Gastroesophageal sphincter (tissue), 4 donors: Measurements from ENCODE around the gene KLHL40. TPM values are rescaled to one million over a fixed set of nuclear protein-coding genes. Genes with fewer than 3 reads are reported as not detected.

ENCODE experiments used
- ATAC-seq: fragments of 150-250 bp; one replicate; pipeline ENCODE4 v1.9.1; 2016; ENCODE audit warnings: mild to moderate bottlenecking, moderate library complexity
- H3K27ac ChIP-seq, 4 donors: fragments of 200-600 bp; sonication (generic) in 3 of 4; 1 replicate in 3 of 4; 2 replicates in 1 of 4; pipeline ENCODE4 v1.5.1; 2016 to 2019
- H3K27me3 ChIP-seq: fragments of 200-600 bp; sonication (generic); one replicate; pipeline ENCODE4 v1.5.1; 2019
- H3K36me3 ChIP-seq, 2 donors: fragments of 200-600 bp; sonication (generic); one replicate each; pipeline ENCODE4 v1.5.1; 2019; ENCODE audit warnings: control low read depth in 1 of 2
- H3K4me1 ChIP-seq, 3 donors: fragments of 200-600 bp; sonication (generic); 1 replicate in 2 of 3; 2 replicates in 1 of 3; pipeline ENCODE4 v1.5.1; 2016 to 2019; ENCODE audit warnings: control low read depth in 2 of 3
- H3K4me3 ChIP-seq, 2 donors: fragments of 200-600 bp; sonication (generic); one replicate each; pipeline ENCODE4 v1.5.1; 2019; ENCODE audit warnings: mild to moderate bottlenecking in 1 of 2, moderate library complexity in 1 of 2
- H3K9me3 ChIP-seq, 3 donors: fragments of 200-600 bp; sonication (generic); one replicate each; pipeline ENCODE4 v1.5.1; 2017 to 2019; ENCODE audit warnings: control low read depth in 2 of 3
- EP300 ChIP-seq: sonication (generic); formaldehyde crosslinking; IDR thresholded peaks from one replicate; pipeline ENCODE4 v1.6.1; 2017; ENCODE audit warnings: antibody characterized with exemption, mild to moderate bottlenecking
- POLR2A ChIP-seq, 2 donors: fragments of 450-650 bp; IDR thresholded peaks; one replicate each; pipeline ENCODE4 v1.6.1; 2017; ENCODE audit warnings: antibody characterized with exemption in 2 of 2, mild to moderate bottlenecking in 2 of 2, moderate library complexity in 1 of 2
- POLR2AphosphoS5 ChIP-seq: sonication (generic); formaldehyde crosslinking; IDR thresholded peaks from one replicate; pipeline ENCODE4 v1.6.1; 2017; ENCODE audit warnings: antibody characterized with exemption
- WGBS, 2 donors: methylation state at CpG; one replicate each; pipeline ENCODE4 v1.1.5; 2018; ENCODE audit warnings: low coverage in 1 of 2; 5-methylcytosine and 5-hydroxymethylcytosine counted together
- total RNA-seq, 4 donors: library from RNA; depleted of rRNA; stranded (reverse); fragments of >200 nt; gene quantifications; one replicate each; pipeline ENCODE4 v1.1.0, GENCODE V29; 2016
- TF ChIP-seq, protein P1 (sequence below), 4 experiments: fragments of 200-600 bp in 2 of 4; fragments of 450-650 bp in 2 of 4; sonication (generic) in 1 of 4; IDR thresholded peaks; one replicate each; pipeline ENCODE4 v1.5.1; 2017 to 2019; ENCODE audit warnings: antibody characterized with exemption in 4 of 4, mild to moderate bottlenecking in 2 of 4, moderate library complexity in 2 of 4

Gene KLHL40
- total RNA-seq, 4 donors from 2014 or later = not detected

DNA sequence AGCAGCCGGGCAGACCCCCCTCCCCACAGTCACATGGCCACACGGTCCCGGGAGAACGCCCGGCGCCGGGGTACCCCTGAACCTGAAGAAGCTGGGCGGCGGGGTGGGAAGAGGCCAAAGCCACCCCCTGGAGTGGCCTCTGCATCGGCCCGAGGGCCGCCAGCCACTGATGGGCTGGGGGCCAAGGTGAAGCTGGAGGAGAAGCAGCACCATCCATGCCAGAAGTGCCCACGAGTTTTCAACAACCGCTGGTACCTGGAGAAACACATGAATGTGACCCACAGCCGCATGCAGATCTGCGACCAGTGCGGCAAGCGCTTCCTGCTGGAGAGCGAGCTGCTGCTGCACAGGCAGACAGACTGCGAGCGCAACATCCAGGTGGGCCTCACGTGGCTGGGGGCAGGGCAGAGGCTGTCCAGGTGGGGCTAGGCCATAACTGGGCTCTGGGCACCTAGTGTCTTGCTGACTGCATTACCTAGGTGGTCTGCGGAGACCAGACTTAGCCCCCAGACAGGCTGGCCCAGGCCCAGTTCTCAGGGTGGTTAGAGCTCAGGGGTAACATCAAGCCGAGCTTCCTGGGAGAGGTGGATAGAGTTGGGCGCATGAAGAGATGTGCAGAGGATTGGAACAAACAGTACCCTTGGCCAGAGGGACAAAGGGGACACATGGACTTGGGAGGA lies 25.7 kb upstream of the KLHL40 start:
- H3K4me1 ChIP-seq = peaks cover 0 to 62% (median 21%) of the 10 kb centered on the region in 3 donors
- TF ChIP-seq POLR2AphosphoS5 = no peak
- TF ChIP-seq EP300 = no peak
- TF ChIP-seq, protein P1, sequence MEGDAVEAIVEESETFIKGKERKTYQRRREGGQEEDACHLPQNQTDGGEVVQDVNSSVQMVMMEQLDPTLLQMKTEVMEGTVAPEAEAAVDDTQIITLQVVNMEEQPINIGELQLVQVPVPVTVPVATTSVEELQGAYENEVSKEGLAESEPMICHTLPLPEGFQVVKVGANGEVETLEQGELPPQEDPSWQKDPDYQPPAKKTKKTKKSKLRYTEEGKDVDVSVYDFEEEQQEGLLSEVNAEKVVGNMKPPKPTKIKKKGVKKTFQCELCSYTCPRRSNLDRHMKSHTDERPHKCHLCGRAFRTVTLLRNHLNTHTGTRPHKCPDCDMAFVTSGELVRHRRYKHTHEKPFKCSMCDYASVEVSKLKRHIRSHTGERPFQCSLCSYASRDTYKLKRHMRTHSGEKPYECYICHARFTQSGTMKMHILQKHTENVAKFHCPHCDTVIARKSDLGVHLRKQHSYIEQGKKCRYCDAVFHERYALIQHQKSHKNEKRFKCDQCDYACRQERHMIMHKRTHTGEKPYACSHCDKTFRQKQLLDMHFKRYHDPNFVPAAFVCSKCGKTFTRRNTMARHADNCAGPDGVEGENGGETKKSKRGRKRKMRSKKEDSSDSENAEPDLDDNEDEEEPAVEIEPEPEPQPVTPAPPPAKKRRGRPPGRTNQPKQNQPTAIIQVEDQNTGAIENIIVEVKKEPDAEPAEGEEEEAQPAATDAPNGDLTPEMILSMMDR (IDR thresholded peaks at IDR 0.05) = no peak
- TF ChIP-seq POLR2A (IDR thresholded peaks at IDR 0.05) = no peak
- no peaks in the 10 kb centered on the region for H3K27me3 ChIP-seq
- peak overlapping the region in 3 of 4 donors; percentile 44 to 57 (median 50) for H3K27ac ChIP-seq
- whole genome bisulfite sequencing, 2 donors = 69% methylated on average over 9 of the region's 25 CpGs; no CpG with 5 or more reads in 1 of the 2 donors
- no peak overlapping the region for H3K4me3 ChIP-seq
- ATAC-seq = no peak
- peaks cover 0 to 40% of the 10 kb centered on the region in 2 donors for H3K36me3 ChIP-seq
- H3K9me3 ChIP-seq = no peaks in the 10 kb centered on the region

DNA sequence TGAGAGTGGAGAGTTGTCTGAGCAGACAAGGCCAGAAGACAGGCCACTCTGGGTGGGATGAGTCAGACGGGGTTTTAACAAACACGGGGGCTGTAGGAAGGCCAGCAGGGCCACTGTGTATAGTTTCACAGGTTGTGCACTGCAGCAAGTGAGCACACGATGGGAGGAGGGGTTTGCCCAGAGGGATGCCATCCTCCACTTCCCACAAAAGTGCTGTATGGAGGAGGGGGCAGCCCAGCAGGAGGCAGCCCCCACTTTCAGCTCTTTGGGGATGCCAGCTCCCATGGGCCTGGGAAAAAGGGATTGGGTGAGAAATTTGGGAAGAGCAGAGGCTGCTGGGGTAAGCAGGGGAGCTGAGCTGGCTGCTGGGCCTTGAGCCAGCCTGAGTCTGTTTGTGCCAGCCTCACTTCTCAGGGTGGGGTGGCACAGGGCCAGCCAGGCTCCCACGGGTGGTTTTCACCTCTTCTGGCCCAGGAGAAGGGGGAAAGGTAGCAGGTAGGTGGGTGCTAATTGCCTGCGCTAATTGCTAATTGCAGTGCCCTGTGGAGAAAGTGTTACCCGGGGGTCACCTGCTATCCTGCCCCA lies 25.1 kb upstream of the KLHL40 start:
- peaks cover 0 to 40% of the 10 kb centered on the region in 2 donors for H3K36me3 ChIP-seq
- peaks cover 0 to 56% (median 18%) of the 10 kb centered on the region in 3 donors for H3K4me1 ChIP-seq
- TF ChIP-seq POLR2AphosphoS5 (no peak), POLR2A (IDR thresholded peaks at IDR 0.05) (no peak), EP300 (no peak)
- TF ChIP-seq, protein P1 (IDR thresholded peaks at IDR 0.05) = no peak
- WGBS, 2 donors = 7% methylated on average over 2 to 4 of the region's 6 CpGs
- H3K9me3 ChIP-seq = no peaks in the 10 kb centered on the region
- peak overlapping the region in 3 of 4 donors; percentile 44 to 57 (median 50) for H3K27ac ChIP-seq
- no peak overlapping the region for H3K4me3 ChIP-seq
- no peaks in the 10 kb centered on the region for H3K27me3 ChIP-seq
- no peak for ATAC-seq

DNA sequence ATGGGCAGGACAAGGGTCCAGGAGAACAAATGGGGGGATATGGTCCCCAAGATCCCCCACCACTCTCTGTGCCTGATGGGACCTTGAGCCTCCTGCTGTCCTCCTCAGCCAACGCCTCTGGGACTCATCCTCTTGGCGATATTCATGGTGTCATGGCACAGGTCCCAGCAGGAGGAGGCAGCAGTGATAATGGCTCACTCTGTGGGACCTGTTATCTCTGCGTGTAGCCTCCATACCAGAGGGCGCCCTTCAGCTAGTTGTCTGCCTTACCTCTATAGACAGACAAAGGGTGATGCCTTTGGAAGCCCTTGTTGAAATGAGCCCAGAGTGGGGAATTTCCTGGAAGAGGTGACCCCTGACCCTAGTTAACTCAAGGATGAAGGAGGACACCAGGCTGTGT lies 24.4 kb upstream of the KLHL40 start:
- Histone ChIP-seq H3K27me3 (no peaks in the 10 kb centered on the region), H3K4me3 (no peak overlapping the region), H3K27ac (peak overlapping the region in 2 of 4 donors; percentile 44 to 57), H3K36me3 (peaks cover 0 to 40% of the 10 kb centered on the region in 2 donors), H3K4me1 (peaks cover 0 to 54% (median 12%) of the 10 kb centered on the region in 3 donors), H3K9me3 (no peaks in the 10 kb centered on the region)
- no peak for TF ChIP-seq POLR2A (IDR thresholded peaks at IDR 0.05)
- ATAC-seq = no peak
- 49% methylated on average over 4 of the region's 4 CpGs; no CpG with 5 or more reads in 1 of the 2 donors for WGBS, 2 donors

DNA sequence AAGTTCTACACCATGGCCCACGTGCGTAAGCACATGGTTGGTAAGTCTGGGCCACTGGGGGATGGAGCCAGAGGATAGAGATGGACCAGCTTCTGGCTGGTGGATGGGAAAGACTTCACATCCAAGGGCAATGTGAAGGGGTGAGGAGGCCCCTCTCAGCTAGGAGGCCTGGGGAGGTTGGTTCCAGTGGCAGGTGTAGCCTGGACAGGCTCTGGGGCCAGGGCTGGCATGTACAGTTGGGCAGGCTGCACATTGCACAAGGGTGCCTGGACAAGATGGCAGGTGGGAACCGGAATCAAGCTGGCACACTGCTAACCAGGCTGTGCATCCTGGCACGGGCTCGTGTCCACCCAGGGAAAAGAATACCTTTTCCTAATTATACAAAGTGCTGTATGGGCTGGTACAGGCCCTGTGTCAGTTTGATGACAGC lies 23.7 kb upstream of the KLHL40 start:
- no peaks in the 10 kb centered on the region for H3K27me3 ChIP-seq
- no peaks in the 10 kb centered on the region for H3K9me3 ChIP-seq
- peaks cover 0 to 40% of the 10 kb centered on the region in 2 donors for H3K36me3 ChIP-seq
- no peak overlapping the region for H3K4me3 ChIP-seq
- ATAC-seq = no peak
- peaks cover 0 to 54% (median 9%) of the 10 kb centered on the region in 3 donors for H3K4me1 ChIP-seq
- 100% methylated on average over 1 to 2 of the region's 5 CpGs for WGBS, 2 donors
- TF ChIP-seq EP300 (no peak), POLR2AphosphoS5 (no peak), POLR2A (IDR thresholded peaks at IDR 0.05) (no peak)
- TF ChIP-seq, protein P1 (IDR thresholded peaks at IDR 0.05) = no peak
- no peak overlapping the region for H3K27ac ChIP-seq

DNA sequence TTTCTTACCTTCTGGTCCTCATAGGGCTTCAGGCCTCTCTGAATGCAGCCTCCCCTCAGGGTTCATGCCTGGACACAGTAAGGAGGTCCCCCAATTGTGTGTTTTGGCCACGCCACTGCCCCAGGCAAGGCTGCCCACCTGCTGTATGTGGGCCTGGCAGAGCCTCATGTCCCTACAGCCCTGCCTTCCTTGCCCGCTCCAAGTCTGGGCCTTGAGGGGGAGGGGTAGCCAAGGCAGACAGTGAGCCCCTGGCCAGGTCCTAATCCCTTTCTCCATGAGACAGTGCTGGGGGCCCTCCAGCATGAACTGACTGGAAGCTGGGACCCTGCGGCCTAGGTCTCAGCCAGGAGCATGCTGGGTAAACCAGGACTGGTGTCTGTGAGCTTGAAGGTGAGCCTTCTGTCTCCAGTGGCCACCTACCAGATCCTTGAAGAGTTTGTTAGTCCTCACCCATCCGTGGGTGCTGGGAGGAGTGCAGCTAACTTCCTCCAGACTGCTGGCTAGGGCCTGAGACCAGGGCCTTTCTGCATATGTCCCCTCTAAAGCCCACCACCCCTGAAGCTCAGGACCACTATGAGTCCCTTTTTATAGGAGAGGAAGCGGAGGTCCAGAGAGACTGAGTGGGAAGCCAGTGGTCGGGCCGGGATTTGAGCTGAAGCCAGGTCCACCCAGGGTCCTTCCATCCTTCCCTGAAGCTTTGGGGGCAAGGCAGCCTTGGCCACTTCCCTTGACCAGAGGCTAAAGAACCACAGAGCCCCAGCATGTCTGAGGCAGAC lies 23.1 kb upstream of the KLHL40 start:
- ATAC-seq = no peak
- no peaks in the 10 kb centered on the region for H3K9me3 ChIP-seq
- H3K4me3 ChIP-seq = no peak overlapping the region
- no peak for TF ChIP-seq EP300
- TF ChIP-seq POLR2A (IDR thresholded peaks at IDR 0.05) = no peak
- no peak for TF ChIP-seq POLR2AphosphoS5
- TF ChIP-seq, protein P1 (IDR thresholded peaks at IDR 0.05) = no peak
- no peaks in the 10 kb centered on the region for H3K27me3 ChIP-seq
- no peak overlapping the region for H3K27ac ChIP-seq
- H3K4me1 ChIP-seq = peaks cover 0 to 54% (median 15%) of the 10 kb centered on the region in 3 donors
- WGBS, 2 donors = 50% methylated on average over 1 of the region's 7 CpGs; no CpG with 5 or more reads in 1 of the 2 donors
- H3K36me3 ChIP-seq = peaks cover 0 to 40% of the 10 kb centered on the region in 2 donors
